ENCODE measurements around the gene LPAR1.

LPAR1 gene

DNA sequence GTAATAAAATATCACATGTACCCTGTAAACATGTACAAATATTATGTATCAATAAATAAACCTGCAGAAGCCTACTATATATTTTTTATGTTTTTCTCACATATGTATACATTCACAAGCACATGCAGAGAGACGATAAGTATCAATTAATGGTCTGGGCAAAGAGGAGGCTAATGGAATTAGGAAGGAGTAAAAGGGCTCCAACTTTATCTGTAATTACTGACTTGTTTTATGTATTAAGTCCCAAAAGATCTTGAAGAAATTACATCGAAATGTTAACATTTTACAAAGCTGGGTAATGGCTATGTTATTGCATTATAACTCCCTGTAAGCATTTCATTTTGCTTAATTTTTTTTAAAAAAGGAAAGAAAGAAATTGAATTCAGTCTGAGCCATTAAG lies 78.0 kb downstream of the LPAR1 start:
- in situ Hi-C loops (cut with HindIII; ENCODE audit: low pct_unique_long_range_greater_than_20kb, low sequenced_read_pairs), result no loop called here
- DNase-seq (ENCODE audit: low read depth in 1 of 2, low spot score in 1 of 2), result no peak
- no peak for TF ChIP-seq JUND (IDR thresholded peaks at IDR 0.05; ENCODE audit: low read depth)

GRCh38 chr9:110958847-110959246 lies 79.4 kb downstream of the LPAR1 start:
- DNase-seq (ENCODE audit: low read depth in 1 of 2, low spot score in 1 of 2), result no peak
- in situ Hi-C loops (cut with HindIII; ENCODE audit: low pct_unique_long_range_greater_than_20kb, low sequenced_read_pairs), result no loop called here

GRCh38 chr9:110954822-110955291 lies 83.4 kb downstream of the LPAR1 start:
- DNase-seq (ENCODE audit: low read depth in 1 of 2, low spot score in 1 of 2), result no peak
- in situ Hi-C loops (cut with HindIII; ENCODE audit: low pct_unique_long_range_greater_than_20kb, low sequenced_read_pairs), result no loop called here
- TF ChIP-seq JUND (IDR thresholded peaks at IDR 0.05; ENCODE audit: low read depth), result no peak

More at GRCh38 chr9:110958847-110959246, 79.4 kb downstream of the LPAR1 start:
- TF ChIP-seq JUND (IDR thresholded peaks at IDR 0.05; ENCODE audit: low read depth), result no peak

- DNase-seq (ENCODE audit: low read depth in 1 of 2, low spot score in 1 of 2), result peak in 1 of 2 experiments; percentile 32
- in situ Hi-C loops (cut with HindIII; ENCODE audit: low pct_unique_long_range_greater_than_20kb, low sequenced_read_pairs), result no loop called here
- no peak for TF ChIP-seq JUND (IDR thresholded peaks at IDR 0.05; ENCODE audit: low read depth)
Measured at GRCh38 chr9:110952540-110952859, 85.8 kb downstream of the LPAR1 start.

GRCh38 chr9:110951805-110952539 lies 86.3 kb downstream of the LPAR1 start:
- no peak for TF ChIP-seq JUND (IDR thresholded peaks at IDR 0.05; ENCODE audit: low read depth)
- no peak for DNase-seq (ENCODE audit: low read depth in 1 of 2, low spot score in 1 of 2)
- in situ Hi-C loops (cut with HindIII; ENCODE audit: low pct_unique_long_range_greater_than_20kb, low sequenced_read_pairs), result no loop called here

DNA sequence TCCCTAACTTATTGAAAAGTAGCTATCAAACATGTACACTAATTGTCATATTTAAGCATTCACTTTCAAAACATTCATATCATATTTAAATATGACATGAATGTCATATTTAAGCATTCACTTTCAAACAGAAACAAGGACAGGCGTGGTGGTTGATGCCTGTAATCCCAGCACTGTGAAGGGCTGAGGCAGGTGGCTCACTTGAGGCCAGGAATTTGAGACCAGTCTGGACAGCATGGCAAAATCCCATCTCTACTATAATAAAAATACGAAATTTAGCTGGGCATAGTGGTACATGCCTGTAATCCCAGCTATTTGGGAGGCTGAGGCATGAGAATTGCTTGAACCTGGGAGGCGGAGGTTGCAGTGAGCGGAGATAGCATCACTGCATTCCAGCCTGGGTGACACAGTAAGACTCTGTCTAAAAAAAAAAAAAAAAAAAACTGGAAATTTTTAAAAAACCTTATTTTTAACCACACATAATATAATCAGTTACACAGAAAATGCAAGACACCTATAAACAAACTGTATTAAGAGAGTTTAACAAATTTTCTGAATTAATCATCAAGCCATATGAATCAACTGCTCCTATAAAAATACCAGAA lies 88.1 kb downstream of the LPAR1 start:
- no peak for DNase-seq (ENCODE audit: low read depth in 1 of 2, low spot score in 1 of 2)
- in situ Hi-C loops (cut with HindIII; ENCODE audit: low pct_unique_long_range_greater_than_20kb, low sequenced_read_pairs), result no loop called here
- TF ChIP-seq JUND (IDR thresholded peaks at IDR 0.05; ENCODE audit: low read depth), result no peak

DNA sequence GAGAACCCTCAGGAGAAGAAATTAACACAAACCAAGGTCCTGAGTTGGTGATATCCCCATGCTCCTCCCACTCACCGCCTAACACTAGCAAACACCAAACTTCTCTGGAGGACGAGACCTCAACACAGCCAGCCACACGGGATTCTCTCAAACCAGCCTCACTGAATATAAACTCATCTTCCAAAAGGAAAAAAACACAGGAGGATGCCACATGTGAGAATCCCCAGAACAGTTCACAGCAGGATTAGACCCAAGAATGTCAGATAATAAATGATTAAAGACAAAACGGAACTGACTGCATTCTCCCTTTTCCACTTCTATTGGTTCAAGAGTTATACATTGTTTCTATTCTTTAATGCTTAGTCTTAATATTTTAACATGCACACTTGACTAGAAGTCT lies 89.2 kb downstream of the LPAR1 start:
- no peak for TF ChIP-seq JUND (IDR thresholded peaks at IDR 0.05; ENCODE audit: low read depth)
- in situ Hi-C loops (cut with HindIII; ENCODE audit: low pct_unique_long_range_greater_than_20kb, low sequenced_read_pairs), result no loop called here
- DNase-seq (ENCODE audit: low read depth in 1 of 2, low spot score in 1 of 2), result no peak

DNA sequence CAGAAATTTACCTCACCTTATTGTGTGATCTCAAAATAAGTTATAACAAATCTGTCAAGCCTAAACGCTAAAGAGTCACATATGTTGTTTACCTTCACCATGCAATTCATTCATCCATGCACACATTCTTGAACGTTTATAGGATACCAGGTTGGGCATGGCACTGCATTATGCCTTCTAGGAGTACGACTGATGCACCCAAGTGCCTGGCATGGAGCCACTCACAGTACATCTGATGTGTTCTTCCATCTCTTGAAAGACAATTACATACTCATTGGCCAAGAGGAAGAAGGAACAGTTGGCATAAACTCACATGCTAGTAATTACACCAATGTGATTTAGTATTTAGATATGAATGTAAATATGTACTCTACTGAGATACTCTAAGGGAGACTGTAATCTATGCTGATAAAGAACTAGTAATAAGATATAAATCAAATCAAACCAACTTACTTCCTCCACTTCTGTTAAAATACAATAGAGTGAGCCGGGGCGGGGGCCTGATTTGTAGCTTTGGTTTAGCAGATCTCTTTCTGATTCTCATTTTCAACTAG lies 90.7 kb downstream of the LPAR1 start:
- no peak; the same call in 1 of the 2 replicates for TF ChIP-seq JUND (IDR thresholded peaks at IDR 0.05; ENCODE audit: low read depth)
- in situ Hi-C loops (cut with HindIII; ENCODE audit: low pct_unique_long_range_greater_than_20kb, low sequenced_read_pairs), result no loop called here
- peak in 1 of 2 experiments; percentile 20 for DNase-seq (ENCODE audit: low read depth in 1 of 2, low spot score in 1 of 2)

GRCh38 chr9:110942522-110942921 lies 95.7 kb downstream of the LPAR1 start:
- no peak for TF ChIP-seq JUND (IDR thresholded peaks at IDR 0.05; ENCODE audit: low read depth)
- DNase-seq (ENCODE audit: low read depth in 1 of 2, low spot score in 1 of 2), result no peak
- in situ Hi-C loops (cut with HindIII; ENCODE audit: low pct_unique_long_range_greater_than_20kb, low sequenced_read_pairs), result no loop called here

- TF ChIP-seq JUND (IDR thresholded peaks at IDR 0.05; ENCODE audit: low read depth), result no peak
- in situ Hi-C loops (cut with HindIII; ENCODE audit: low pct_unique_long_range_greater_than_20kb, low sequenced_read_pairs), result no loop called here
- DNase-seq (ENCODE audit: low read depth in 1 of 2, low spot score in 1 of 2), result no peak
Measured at GRCh38 chr9:110940951-110941557, 97.2 kb downstream of the LPAR1 start.

- DNase-seq (ENCODE audit: low read depth in 1 of 2, low spot score in 1 of 2), result no peak
- in situ Hi-C loops (cut with HindIII; ENCODE audit: low pct_unique_long_range_greater_than_20kb, low sequenced_read_pairs), result no loop called here
- TF ChIP-seq JUND (IDR thresholded peaks at IDR 0.05; ENCODE audit: low read depth), result no peak
Measured at GRCh38 chr9:110939573-110939972, 98.7 kb downstream of the LPAR1 start.

DNA sequence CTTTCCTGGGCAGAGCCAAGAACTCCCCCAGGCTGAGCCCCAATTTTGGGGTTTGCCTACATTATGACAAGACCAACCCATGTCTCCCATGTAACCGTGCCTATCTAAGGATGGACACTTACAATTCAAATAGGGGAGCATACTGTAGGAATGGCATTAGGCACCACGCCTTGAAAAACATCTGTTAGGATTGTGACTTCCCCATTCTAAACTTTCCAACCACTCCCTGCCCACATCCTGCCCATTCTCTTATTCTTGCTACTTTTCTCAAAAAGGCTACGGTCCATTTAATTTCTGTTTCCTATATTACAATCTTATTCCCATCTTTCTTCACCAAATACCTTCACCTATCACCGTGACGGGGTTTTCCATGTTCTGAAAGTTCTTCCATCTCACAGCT lies 99.2 kb downstream of the LPAR1 start:
- DNase-seq (ENCODE audit: low read depth in 1 of 2, low spot score in 1 of 2), result no peak
- no peak for TF ChIP-seq JUND (IDR thresholded peaks at IDR 0.05; ENCODE audit: low read depth)
- in situ Hi-C loops (cut with HindIII; ENCODE audit: low pct_unique_long_range_greater_than_20kb, low sequenced_read_pairs), result no loop called here

DNA sequence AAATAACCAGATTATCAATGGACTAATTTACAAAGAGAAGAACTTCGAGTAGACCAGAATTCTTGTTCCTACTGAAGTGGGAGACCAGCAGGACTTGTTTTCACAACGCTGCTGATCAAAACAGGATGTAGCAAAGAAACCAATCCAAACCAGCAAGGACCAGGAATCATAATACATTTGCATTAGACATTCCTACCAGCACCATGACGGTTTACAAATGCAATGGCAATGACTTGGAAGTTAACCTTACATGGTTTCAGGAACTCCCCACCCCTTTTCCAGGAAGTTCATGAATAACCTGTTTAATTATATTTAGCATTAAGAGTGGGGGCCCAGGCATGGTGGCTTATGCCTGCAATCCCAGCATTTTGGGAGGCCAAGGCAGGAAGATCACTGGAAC lies 100.0 kb downstream of the LPAR1 start:
- TF ChIP-seq JUND (IDR thresholded peaks at IDR 0.05; ENCODE audit: low read depth), result no peak

More for the DNA sequence above, 100.0 kb downstream of the LPAR1 start:
- in situ Hi-C loops (cut with HindIII; ENCODE audit: low pct_unique_long_range_greater_than_20kb, low sequenced_read_pairs), result no loop called here
- DNase-seq (ENCODE audit: low read depth in 1 of 2, low spot score in 1 of 2), result no peak
